HFFc6 (cell line): ENCODE data around the gene CREG1. TPM values are rescaled to one million over a fixed set of nuclear protein-coding genes. Genes with fewer than 3 reads are reported as not detected.

Experiments used
- DNase-seq: peaks from one replicate; pipeline ENCODE4 v3.0.0-alpha.2; 2018
- H3K27ac Mint-ChIP-seq: 2 replicates; pipeline ENCODE4 v1.8.0; 2020; ENCODE audit warnings: mild to moderate bottlenecking, mixed read lengths
- H3K27me3 Mint-ChIP-seq: 2 replicates; pipeline ENCODE4 v1.8.0; 2021; ENCODE audit warnings: mild to moderate bottlenecking, moderate library complexity, mixed read lengths; ENCODE audit not compliant: insufficient read depth
- H3K36me3 Mint-ChIP-seq: 2 replicates; pipeline ENCODE4 v1.8.0; 2021; ENCODE audit warnings: low read depth, mixed read lengths
- H3K4me1 Mint-ChIP-seq: 2 replicates; pipeline ENCODE4 v1.8.0; 2020; ENCODE audit warnings: low read depth, mixed read lengths
- H3K4me3 Mint-ChIP-seq: 2 replicates; pipeline ENCODE4 v1.8.0; 2020; ENCODE audit warnings: mild to moderate bottlenecking, moderate library complexity, mixed read lengths
- H3K9me3 Mint-ChIP-seq: 2 replicates; pipeline ENCODE4 v1.8.0; 2020; ENCODE audit warnings: mild to moderate bottlenecking, mixed read lengths
- CTCF ChIP-seq: fragments of 200-600 bp; sonication (generic); IDR thresholded peaks from 2 replicates; pipeline ENCODE4 v1.5.0; 2021; ENCODE audit warnings: antibody characterized with exemption, mild to moderate bottlenecking
- total RNA-seq, 6 experiments: library from RNA; stranded (reverse); fragmentation: NEBNext Ultra II Directional; extraction: Animal tissue kit (Norgen Biotek cat#: 25700); gene quantifications; 2 replicates in 1 of 6; 3 replicates in 5 of 6; pipeline ENCODE4 v1.2.3, GENCODE V29; 2021

The CREG1 gene
- total RNA-seq, 6 experiments from 2014 or later = 13.6 to 21.7 (median 16.7) TPM

GRCh38 chr1:167510881-167511280 is 42.7 kb downstream of the CREG1 start:
- Mint-ChIP-seq H3K4me3 (no peak overlapping the region), H3K27me3 (peaks cover 23% of the 10 kb centered on the region), H3K9me3 (no peaks in the 10 kb centered on the region), H3K27ac (no peak overlapping the region), H3K4me1 (no peaks in the 10 kb centered on the region), H3K36me3 (no peaks in the 10 kb centered on the region)
- no peak for DNase-seq
- no peak for TF ChIP-seq CTCF

DNA sequence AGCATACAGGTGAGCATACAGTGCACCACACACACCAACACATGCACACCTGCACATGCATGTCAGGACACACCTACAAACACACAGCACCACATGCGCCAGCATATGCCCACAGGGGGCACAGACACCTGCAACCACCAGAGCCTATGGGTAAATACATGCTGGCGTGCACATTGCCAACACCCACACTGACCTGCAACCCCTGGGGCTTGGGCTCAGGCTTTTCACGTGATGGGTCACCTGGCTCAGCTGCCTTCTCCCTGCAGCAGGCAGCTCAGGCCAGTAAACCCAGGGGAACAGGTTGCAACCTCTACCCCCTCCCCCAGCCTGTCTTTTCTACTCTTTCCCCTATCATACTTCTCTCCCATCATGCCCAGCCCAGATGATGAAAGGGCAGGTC is 43.3 kb downstream of the CREG1 start:
- peaks cover 23% of the 10 kb centered on the region for H3K27me3 Mint-ChIP-seq
- H3K27ac Mint-ChIP-seq = no peak overlapping the region
- no peak for TF ChIP-seq CTCF
- DNase-seq = no peak
- no peaks in the 10 kb centered on the region for H3K36me3 Mint-ChIP-seq
- H3K4me3 Mint-ChIP-seq = no peak overlapping the region
- H3K9me3 Mint-ChIP-seq = no peaks in the 10 kb centered on the region
- no peaks in the 10 kb centered on the region for H3K4me1 Mint-ChIP-seq

DNA sequence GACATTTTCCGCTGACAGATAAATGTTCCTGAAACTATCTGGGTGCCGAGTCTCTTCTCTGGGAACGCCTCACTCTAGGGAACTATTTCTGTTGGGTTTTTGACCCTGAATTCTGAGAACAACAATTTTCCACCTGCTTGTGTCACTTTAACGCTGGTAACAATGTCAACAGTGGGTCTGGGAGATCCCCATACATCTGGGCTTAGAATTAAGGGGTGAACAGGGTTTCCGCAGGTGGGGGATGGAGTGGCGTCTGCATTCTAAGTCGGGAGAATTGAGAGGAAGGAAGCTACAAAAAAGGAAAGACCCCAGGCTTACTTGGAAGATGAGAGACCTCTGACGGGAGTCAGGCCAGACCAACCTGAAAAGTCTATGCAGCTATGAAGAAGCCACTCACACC is 44.0 kb downstream of the CREG1 start:
- Mint-ChIP-seq H3K4me3 (no peak overlapping the region), H3K27ac (no peak overlapping the region), H3K27me3 (peaks cover 23% of the 10 kb centered on the region), H3K4me1 (no peaks in the 10 kb centered on the region), H3K36me3 (no peaks in the 10 kb centered on the region), H3K9me3 (no peaks in the 10 kb centered on the region)
- no peak for TF ChIP-seq CTCF
- DNase-seq = no peak

- H3K27ac Mint-ChIP-seq = no peak overlapping the region
- DNase-seq = no peak
- no peak overlapping the region for H3K4me3 Mint-ChIP-seq
- no peak for TF ChIP-seq CTCF
- no peaks in the 10 kb centered on the region for H3K36me3 Mint-ChIP-seq
- H3K4me1 Mint-ChIP-seq = no peaks in the 10 kb centered on the region
- no peaks in the 10 kb centered on the region for H3K9me3 Mint-ChIP-seq
- peaks cover 33% of the 10 kb centered on the region for H3K27me3 Mint-ChIP-seq
Measured at GRCh38 chr1:167507719-167508118, 45.8 kb downstream of the CREG1 start.

DNA sequence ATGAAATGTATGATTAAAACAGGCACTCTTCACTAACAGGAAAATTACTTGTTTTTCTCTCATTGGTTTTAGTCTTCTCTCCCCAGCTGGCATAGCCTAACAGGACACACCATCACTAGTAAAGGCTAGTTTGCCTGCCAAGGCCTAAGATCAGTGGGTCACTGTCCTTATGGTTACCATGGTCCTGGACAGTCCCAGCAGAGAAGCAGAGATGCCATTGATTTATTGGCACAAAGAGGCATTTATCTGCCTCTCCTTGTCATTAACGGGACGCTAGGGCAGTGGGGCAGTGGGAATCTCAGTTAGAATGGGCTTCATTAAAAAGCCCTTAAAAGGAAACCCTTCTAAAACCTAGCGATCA is 49.1 kb downstream of the CREG1 start:
- no peak for TF ChIP-seq CTCF
- Mint-ChIP-seq H3K9me3 (no peaks in the 10 kb centered on the region), H3K4me1 (no peaks in the 10 kb centered on the region), H3K4me3 (no peak overlapping the region), H3K27me3 (peaks cover 32% of the 10 kb centered on the region), H3K27ac (no peak overlapping the region), H3K36me3 (no peaks in the 10 kb centered on the region)
- DNase-seq = no peak
